Measurements from ENCODE around the gene SPEM2.

The SPEM2 gene

DNA sequence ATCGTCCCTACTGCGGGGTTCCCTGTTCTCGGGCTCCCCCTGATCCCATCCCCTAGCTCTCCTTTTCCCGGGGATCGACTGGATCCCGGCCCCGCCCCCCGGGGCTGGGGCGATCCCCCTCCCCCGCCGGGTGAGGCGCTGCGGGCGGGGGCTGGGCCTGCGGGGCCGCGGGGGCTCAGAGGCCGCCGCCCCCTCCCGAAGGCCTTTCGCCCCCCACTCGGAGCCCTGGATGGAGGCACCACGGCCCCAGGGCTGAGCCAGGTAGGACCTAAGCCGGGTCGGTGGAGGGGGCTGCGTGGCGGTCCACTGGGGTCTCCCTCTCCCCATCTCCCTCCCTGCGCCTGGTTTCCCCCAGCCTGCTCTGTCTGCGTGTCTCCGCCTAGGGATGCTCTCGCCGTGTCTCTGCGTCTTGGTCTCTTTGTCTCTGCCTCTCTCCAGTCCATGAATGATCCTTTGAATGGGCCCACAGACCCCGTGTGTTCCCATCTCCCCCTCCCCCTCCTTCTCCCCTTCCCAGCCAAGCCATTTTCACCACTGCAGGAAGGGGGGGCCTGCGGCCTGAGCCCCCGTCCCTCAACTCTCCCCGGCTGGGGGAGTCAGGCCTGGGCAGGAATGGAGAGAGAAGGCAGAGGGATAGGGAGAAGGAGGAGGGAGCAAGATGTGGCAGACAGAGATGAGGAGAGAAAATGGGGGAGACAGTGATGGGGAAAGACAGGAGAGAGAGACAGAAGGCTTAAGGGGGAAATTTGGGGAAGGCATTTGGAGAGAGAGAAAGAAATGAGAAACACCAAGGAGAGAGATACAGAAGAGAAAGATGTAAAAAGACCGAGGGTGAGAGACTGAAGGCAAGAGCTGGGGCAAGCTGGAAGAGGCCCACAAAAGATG lies 19.8 kb upstream of the SPEM2 start:
- TF ChIP-seq, protein P1, sequence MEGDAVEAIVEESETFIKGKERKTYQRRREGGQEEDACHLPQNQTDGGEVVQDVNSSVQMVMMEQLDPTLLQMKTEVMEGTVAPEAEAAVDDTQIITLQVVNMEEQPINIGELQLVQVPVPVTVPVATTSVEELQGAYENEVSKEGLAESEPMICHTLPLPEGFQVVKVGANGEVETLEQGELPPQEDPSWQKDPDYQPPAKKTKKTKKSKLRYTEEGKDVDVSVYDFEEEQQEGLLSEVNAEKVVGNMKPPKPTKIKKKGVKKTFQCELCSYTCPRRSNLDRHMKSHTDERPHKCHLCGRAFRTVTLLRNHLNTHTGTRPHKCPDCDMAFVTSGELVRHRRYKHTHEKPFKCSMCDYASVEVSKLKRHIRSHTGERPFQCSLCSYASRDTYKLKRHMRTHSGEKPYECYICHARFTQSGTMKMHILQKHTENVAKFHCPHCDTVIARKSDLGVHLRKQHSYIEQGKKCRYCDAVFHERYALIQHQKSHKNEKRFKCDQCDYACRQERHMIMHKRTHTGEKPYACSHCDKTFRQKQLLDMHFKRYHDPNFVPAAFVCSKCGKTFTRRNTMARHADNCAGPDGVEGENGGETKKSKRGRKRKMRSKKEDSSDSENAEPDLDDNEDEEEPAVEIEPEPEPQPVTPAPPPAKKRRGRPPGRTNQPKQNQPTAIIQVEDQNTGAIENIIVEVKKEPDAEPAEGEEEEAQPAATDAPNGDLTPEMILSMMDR (IDR thresholded peaks at IDR 0.05; ENCODE audit: low read depth, low read length) = no peak
- H3K4me3 ChIP-seq (ENCODE audit: low read depth, low read length) = peak overlapping the region; percentile 89
- H3K27ac ChIP-seq = peak overlapping the region; percentile 85
- DNase-seq = peak; percentile 26
- no peaks in the 10 kb centered on the region for H3K27me3 ChIP-seq (ENCODE audit: insufficient read depth, low read depth, severe bottlenecking)
- no peaks in the 10 kb centered on the region for H3K9me3 ChIP-seq (ENCODE audit: severe bottlenecking)
- peaks cover 16% of the 10 kb centered on the region for H3K36me3 ChIP-seq

DNA sequence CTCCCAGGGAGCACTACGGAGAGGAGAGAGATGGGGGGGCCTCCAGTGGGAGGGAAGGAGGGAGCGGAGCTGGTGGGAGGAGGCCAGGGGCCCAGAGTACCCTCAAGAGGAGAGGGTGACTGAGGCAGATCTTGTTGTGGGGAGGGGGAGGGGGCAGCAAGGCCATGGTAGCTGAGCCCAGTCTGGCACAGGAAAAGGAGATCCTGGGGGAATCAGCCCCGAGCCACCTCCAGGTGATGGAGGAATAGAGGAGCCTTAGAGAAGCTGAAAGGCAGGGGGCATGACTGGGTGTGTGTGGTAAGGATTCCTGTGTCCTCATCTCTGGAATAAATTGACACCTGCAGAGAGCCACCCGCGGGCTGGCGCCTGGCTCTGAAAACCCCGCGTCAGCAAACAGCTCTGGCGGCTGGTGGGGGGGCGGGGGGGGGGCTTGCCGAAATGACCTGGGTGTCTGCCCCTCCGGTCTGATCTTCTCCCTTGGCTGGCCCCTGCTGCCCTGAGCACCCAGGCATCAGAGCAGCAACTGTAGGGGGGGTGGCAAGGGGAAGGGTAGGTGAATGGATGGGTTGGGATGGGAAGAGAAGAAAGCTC lies 19.1 kb upstream of the SPEM2 start:
- H3K36me3 ChIP-seq = peaks cover 16% of the 10 kb centered on the region
- H3K27me3 ChIP-seq (ENCODE audit: insufficient read depth, low read depth, severe bottlenecking) = no peaks in the 10 kb centered on the region
- TF ChIP-seq, protein P1 (IDR thresholded peaks at IDR 0.05; ENCODE audit: low read depth, low read length) = no peak
- no peak for DNase-seq
- no peak overlapping the region for H3K27ac ChIP-seq
- peak overlapping the region; percentile 89 for H3K4me3 ChIP-seq (ENCODE audit: low read depth, low read length)
- H3K9me3 ChIP-seq (ENCODE audit: severe bottlenecking) = no peaks in the 10 kb centered on the region

DNA sequence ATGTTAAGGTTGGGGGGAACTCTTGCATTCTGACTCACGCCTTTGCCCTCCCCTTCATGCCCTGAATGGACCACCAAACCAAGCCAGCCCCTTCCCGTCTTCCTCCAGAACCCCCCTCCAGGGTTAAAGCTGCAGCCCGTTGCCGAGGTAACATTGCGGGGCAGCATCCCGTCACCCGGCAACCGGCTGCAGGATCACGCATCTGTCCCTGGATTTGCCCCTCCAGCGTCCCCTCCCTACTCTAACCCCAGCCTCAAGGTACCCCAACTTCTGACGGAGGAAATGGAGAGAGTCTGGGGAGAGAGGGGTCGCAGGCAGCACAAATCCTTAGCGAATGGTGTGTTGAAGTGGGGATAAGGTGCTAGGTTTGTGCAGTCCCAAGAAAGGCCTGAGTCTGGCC lies 18.3 kb upstream of the SPEM2 start:
- Histone ChIP-seq H3K36me3 (peaks cover 13% of the 10 kb centered on the region), H3K4me3 (ENCODE audit: low read depth, low read length) (no peak overlapping the region), H3K27me3 (ENCODE audit: insufficient read depth, low read depth, severe bottlenecking) (no peaks in the 10 kb centered on the region), H3K9me3 (ENCODE audit: severe bottlenecking) (no peaks in the 10 kb centered on the region), H3K27ac (no peak overlapping the region)
- no peak for DNase-seq
- TF ChIP-seq, protein P1 (IDR thresholded peaks at IDR 0.05; ENCODE audit: low read depth, low read length) = no peak

DNA sequence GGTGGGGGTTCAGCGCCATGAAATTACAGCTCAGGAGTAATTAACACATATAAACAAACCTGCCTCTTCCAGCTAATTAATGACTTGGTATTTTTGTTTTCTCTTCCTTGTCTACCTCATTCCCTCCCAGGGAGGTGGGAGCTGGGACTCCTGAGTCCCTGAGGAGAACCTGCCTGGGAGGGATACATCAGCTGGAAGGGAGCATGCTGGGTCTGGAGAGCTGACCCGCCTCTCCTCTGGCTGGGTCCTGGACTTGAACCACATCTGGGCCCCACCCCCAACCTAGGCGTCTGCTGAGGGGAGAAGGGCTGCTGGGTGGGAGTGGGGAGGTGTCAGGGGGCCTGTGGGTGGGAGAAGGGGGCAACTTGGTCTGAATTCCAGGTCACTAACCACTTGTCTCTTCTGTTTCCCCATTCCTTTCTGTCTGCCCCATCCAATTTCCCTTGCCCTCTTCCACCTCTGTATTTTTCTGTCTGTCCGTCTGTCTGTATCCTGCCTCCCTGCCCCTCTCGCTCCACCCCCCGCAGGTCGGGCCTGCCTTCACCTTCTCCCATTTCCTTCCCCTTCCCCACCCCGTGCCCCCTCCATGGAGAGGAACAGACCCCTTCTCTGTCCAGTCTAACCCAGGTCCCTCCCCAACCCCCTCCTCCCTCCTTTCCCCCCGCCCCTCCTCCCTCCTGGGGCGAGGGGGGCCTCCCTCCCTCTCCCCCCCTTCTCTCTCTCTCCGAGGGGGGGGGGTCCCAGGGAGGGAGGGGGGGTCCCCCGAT lies 17.7 kb upstream of the SPEM2 start, which contains the start of gene NLGN2:
NLGN2 (plus strand) TSS at position 361 of the 767 bp plus-strand sequence. CDS start 411 bp downstream, outside the sequence.
- DNase-seq = no peak
- TF ChIP-seq, protein P1 (IDR thresholded peaks at IDR 0.05; ENCODE audit: low read depth, low read length) = no peak
- no peak within 1 kb of the TSS for H3K27ac ChIP-seq
- no peak within 1 kb of the TSS for H3K4me3 ChIP-seq (ENCODE audit: low read depth, low read length)
- H3K9me3 ChIP-seq (ENCODE audit: severe bottlenecking) = no peaks in the 10 kb centered on the region
- H3K36me3 ChIP-seq = peaks cover 13% of the 10 kb centered on the region
- no peaks in the 10 kb centered on the region for H3K27me3 ChIP-seq (ENCODE audit: insufficient read depth, low read depth, severe bottlenecking)

DNA sequence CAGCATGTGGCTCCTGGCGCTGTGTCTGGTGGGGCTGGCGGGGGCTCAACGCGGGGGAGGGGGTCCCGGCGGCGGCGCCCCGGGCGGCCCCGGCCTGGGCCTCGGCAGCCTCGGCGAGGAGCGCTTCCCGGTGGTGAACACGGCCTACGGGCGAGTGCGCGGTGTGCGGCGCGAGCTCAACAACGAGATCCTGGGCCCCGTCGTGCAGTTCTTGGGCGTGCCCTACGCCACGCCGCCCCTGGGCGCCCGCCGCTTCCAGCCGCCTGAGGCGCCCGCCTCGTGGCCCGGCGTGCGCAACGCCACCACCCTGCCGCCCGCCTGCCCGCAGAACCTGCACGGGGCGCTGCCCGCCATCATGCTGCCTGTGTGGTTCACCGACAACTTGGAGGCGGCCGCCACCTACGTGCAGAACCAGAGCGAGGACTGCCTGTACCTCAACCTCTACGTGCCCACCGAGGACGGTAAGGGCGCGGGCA lies 17.1 kb upstream of the SPEM2 start:
- no peak for DNase-seq
- no peaks in the 10 kb centered on the region for H3K27me3 ChIP-seq (ENCODE audit: insufficient read depth, low read depth, severe bottlenecking)
- H3K27ac ChIP-seq = no peak overlapping the region
- peaks cover 13% of the 10 kb centered on the region for H3K36me3 ChIP-seq
- no peaks in the 10 kb centered on the region for H3K9me3 ChIP-seq (ENCODE audit: severe bottlenecking)
- TF ChIP-seq, protein P1 (IDR thresholded peaks at IDR 0.05; ENCODE audit: low read depth, low read length) = no peak
- H3K4me3 ChIP-seq (ENCODE audit: low read depth, low read length) = no peak overlapping the region

Measured in WERI-Rb-1 (cell line).